Left lobe of liver (tissue), 2 donors: ENCODE measurements around the gene HIVEP3. TPM values are rescaled to one million over a fixed set of nuclear protein-coding genes. Genes with fewer than 3 reads are reported as not detected.
"Not testable (repeated sequence)": the region's sequence is repeated elsewhere in the genome, so short reads cannot be mapped to it uniquely, and the experiment has no call there.

Source experiments
- ATAC-seq: fragments of 200-7000 bp; cut with Tn5 transposase; one replicate; pipeline ENCODE4 v1.9.1; 2020; ENCODE audit warnings: mild to moderate bottlenecking, moderate library complexity
- DNase-seq: peaks from one replicate; pipeline ENCODE4 v3.0.0-alpha.2; 2020; ENCODE audit warnings: low spot score
- total RNA-seq: library from RNA; stranded (reverse); gene quantifications from one replicate; pipeline ENCODE4 v1.2.1, GENCODE V29; 2021
- donor health status: DM: no; HTN: no; CAD: no; lungs with moderate emphysema.
- donor health status: DM: no; HTN: yes; CAD: no.

Gene HIVEP3
- total RNA-seq, 1 donor from 2014 or later = 2.6 TPM

GRCh38 chr1:41700581-41700980, 218.1 kb downstream of the HIVEP3 start:
- no peak for DNase-seq
- ATAC-seq = peak; percentile 30

GRCh38 chr1:41699861-41700248, 218.9 kb downstream of the HIVEP3 start:
- no peak for ATAC-seq
- no peak for DNase-seq

- ATAC-seq (no peak), DNase-seq (no peak)
These were observed 219.5 kb downstream of the HIVEP3 start for GRCh38 chr1:41698916-41699860.

GRCh38 chr1:41696381-41696780, 222.3 kb downstream of the HIVEP3 start:
- DNase-seq (no peak), ATAC-seq (no peak)

GRCh38 chr1:41695118-41695745, 223.5 kb downstream of the HIVEP3 start:
- no peak for DNase-seq
- ATAC-seq = peak; percentile 52

- DNase-seq, ATAC-seq: not testable (repeated sequence)
These were observed 226.8 kb downstream of the HIVEP3 start for GRCh38 chr1:41691966-41692365.

GRCh38 chr1:41691424-41691823, 227.3 kb downstream of the HIVEP3 start:
- DNase-seq (no peak), ATAC-seq (no peak)

GRCh38 chr1:41690331-41690730, 228.4 kb downstream of the HIVEP3 start:
- ATAC-seq (no peak), DNase-seq (no peak)

GRCh38 chr1:41689558-41689981, 229.2 kb downstream of the HIVEP3 start:
- DNase-seq = no peak

GRCh38 chr1:41689139-41689538, 229.6 kb downstream of the HIVEP3 start:
- DNase-seq (no peak), ATAC-seq (no peak)

More at GRCh38 chr1:41689558-41689981, 229.2 kb downstream of the HIVEP3 start:
- no peak for ATAC-seq

- ATAC-seq (no peak), DNase-seq (no peak)
These were observed 231.7 kb downstream of the HIVEP3 start for GRCh38 chr1:41687007-41687406.

- DNase-seq = peak; percentile 57
- ATAC-seq = peak; percentile 62
These were observed 234.8 kb downstream of the HIVEP3 start for GRCh38 chr1:41683681-41684500.

- no peak for ATAC-seq
- no peak for DNase-seq
These were observed 235.7 kb downstream of the HIVEP3 start for GRCh38 chr1:41682845-41683625.

GRCh38 chr1:41682149-41682548, 236.6 kb downstream of the HIVEP3 start:
- ATAC-seq = no peak
- no peak for DNase-seq

GRCh38 chr1:41681331-41682098, 237.2 kb downstream of the HIVEP3 start:
- DNase-seq = no peak
- no peak for ATAC-seq

GRCh38 chr1:41679994-41680393, 238.7 kb downstream of the HIVEP3 start:
- no peak for ATAC-seq
- DNase-seq = no peak

GRCh38 chr1:41679531-41679930, 239.2 kb downstream of the HIVEP3 start:
- DNase-seq (no peak), ATAC-seq (no peak)

GRCh38 chr1:41678111-41678878, 240.4 kb downstream of the HIVEP3 start:
- ATAC-seq = no peak
- no peak for DNase-seq

GRCh38 chr1:41677620-41678019, 241.1 kb downstream of the HIVEP3 start:
- DNase-seq = no peak
- no peak for ATAC-seq
